SK-N-SH (cell line): ENCODE measurements around the gene CHRM5. TPM values are rescaled to one million over a fixed set of nuclear protein-coding genes. Genes with fewer than 3 reads are reported as not detected.

Source experiments
- CTCF ChIA-PET: fragments of 300-600, 350-600 bp; formaldehyde crosslinking; extraction: SDS; loops from one replicate; lab custom pipeline; 2021; lab: Yijun Ruan, JAX
- POLR2A ChIA-PET: fragments of 350-600 bp; sonication (Branson Sonifier 250); formaldehyde crosslinking; extraction: SDS; loops from one replicate; lab custom pipeline; 2020; ENCODE audit warnings: antibody characterized with exemption, inconsistent platforms; lab: Yijun Ruan, JAX
- DNase-seq: peaks from one replicate; pipeline ENCODE4 v3.0.0; 2012
- H2AFZ ChIP-seq: fragments of 200-600 bp; sonication (generic); 2 replicates; pipeline ENCODE4 v1.8.1; 2016; ENCODE audit warnings: antibody characterized with exemption, mild to moderate bottlenecking, low read depth
- H3F3A ChIP-seq: fragments of 200-600 bp; sonication (generic); replicated peaks from 2 replicates; pipeline ENCODE3; 2016; ENCODE audit warnings: antibody characterized with exemption, mild to moderate bottlenecking; ENCODE audit not compliant: insufficient read depth
- H3K27ac ChIP-seq, 2 experiments: fragments of 200-500 bp in 1 of 2; fragments of 200-600 bp in 1 of 2; sonication (Bioruptor generic) in 1 of 2; sonication (generic), shearing (Covaris generic) in 1 of 2; 2 replicates each; pipeline versions ENCODE4 v1.5.1 to v1.6.1; 2014 to 2016; ENCODE audit warnings: low read depth in 2 of 2, inconsistent platforms in 1 of 2, low read length in 1 of 2, mild to moderate bottlenecking in 1 of 2, mixed read lengths in 1 of 2
- H3K27me3 ChIP-seq: fragments of 200-600 bp; sonication (generic), shearing (Covaris generic); 2 replicates; pipeline ENCODE4 v1.6.1; 2016; ENCODE audit warnings: mixed run types; ENCODE audit not compliant: insufficient read depth
- H3K36me3 ChIP-seq, 2 experiments: fragments of 200-500 bp in 1 of 2; fragments of 200-600 bp in 1 of 2; sonication (Bioruptor generic) in 1 of 2; sonication (generic) in 1 of 2; replicated peaks in 1 of 2; 2 replicates each; pipeline versions ENCODE3 to v1.5.1; 2014 to 2016; ENCODE audit warnings: low read length in 1 of 2, mild to moderate bottlenecking in 1 of 2; ENCODE audit not compliant: insufficient read depth in 2 of 2, control insufficient read depth in 1 of 2
- H3K4me1 ChIP-seq, 2 experiments: fragments of 200-500 bp in 1 of 2; fragments of 200-600 bp in 1 of 2; sonication (Bioruptor generic) in 1 of 2; sonication (generic), shearing (Covaris generic) in 1 of 2; 2 replicates each; pipeline versions ENCODE4 v1.5.1 to v1.6.1; 2014 to 2016; ENCODE audit warnings: low read depth in 1 of 2, low read length in 1 of 2, mixed run types in 1 of 2; ENCODE audit not compliant: insufficient read depth in 2 of 2, control insufficient read depth in 1 of 2
- H3K4me2 ChIP-seq: fragments of 200-600 bp; sonication (generic), shearing (Covaris generic); 2 replicates; pipeline ENCODE4 v1.6.1; 2017; ENCODE audit warnings: mixed run types
- H3K4me3 ChIP-seq, 2 experiments: fragments of 200-500 bp in 1 of 2; fragments of 200-600 bp in 1 of 2; sonication (Bioruptor generic) in 1 of 2; sonication (generic), shearing (Covaris generic) in 1 of 2; 2 replicates each; pipeline versions ENCODE4 v1.5.1 to v1.8.1; 2014 to 2016; ENCODE audit warnings: low read depth in 2 of 2, inconsistent platforms in 1 of 2, low read length in 1 of 2, mild to moderate bottlenecking in 1 of 2, mixed read lengths in 1 of 2, moderate library complexity in 1 of 2
- H3K79me2 ChIP-seq: fragments of 200-600 bp; sonication (generic); 2 replicates; pipeline ENCODE4 v1.8.1; 2017; ENCODE audit warnings: mild to moderate bottlenecking; ENCODE audit not compliant: insufficient read depth
- H3K9ac ChIP-seq: fragments of 200-600 bp; sonication (generic); 2 replicates; pipeline ENCODE4 v1.6.1; 2017; ENCODE audit warnings: mixed run types
- H3K9me2 ChIP-seq: fragments of 200-600 bp; sonication (generic); 2 replicates; pipeline ENCODE4 v1.6.1; 2017; ENCODE audit warnings: mixed run types
- H3K9me3 ChIP-seq: fragments of 200-600 bp; sonication (generic); 2 replicates; pipeline ENCODE4 v1.6.1; 2017; ENCODE audit warnings: mixed run types, mild to moderate bottlenecking, moderate library complexity
- H4K20me1 ChIP-seq: fragments of 200-600 bp; sonication (generic); 2 replicates; pipeline ENCODE4 v1.6.1; 2017; ENCODE audit warnings: mild to moderate bottlenecking, mixed run types; ENCODE audit not compliant: insufficient read depth
- CTCF ChIP-seq: fragments of 200-600 bp; sonication (generic); IDR thresholded peaks from 2 replicates; pipeline ENCODE4 v1.6.1; 2017; ENCODE audit warnings: antibody characterized with exemption, mild to moderate bottlenecking, moderate library complexity
- ELF1 ChIP-seq: IDR thresholded peaks from 2 replicates; pipeline ENCODE4 v1.4.0; 2012
- EZH2phosphoT487 ChIP-seq: fragments of 200-600 bp; sonication (generic); IDR thresholded peaks from 2 replicates; pipeline ENCODE4 v1.6.1; 2017; ENCODE audit warnings: low read depth, mixed run types, mild to moderate bottlenecking, antibody characterized with exemption, moderate library complexity, borderline replicate concordance
- FOSL2 ChIP-seq: IDR thresholded peaks from 2 replicates; pipeline ENCODE4 v1.4.0; 2012; ENCODE audit warnings: low read depth, mild to moderate bottlenecking, moderate library complexity, borderline replicate concordance
- FOXM1 ChIP-seq: IDR thresholded peaks from 2 replicates; pipeline ENCODE4 v1.4.0; 2012; ENCODE audit warnings: low read depth, mild to moderate bottlenecking
- IRF3 ChIP-seq: fragments of 150-350 bp; IDR thresholded peaks from 2 replicates; pipeline ENCODE4 v1.6.1; 2016; ENCODE audit warnings: mild to moderate bottlenecking, low read depth, low read length
- JUND ChIP-seq: IDR thresholded peaks from 2 replicates; pipeline ENCODE4 v1.4.0; 2012
- MXI1 ChIP-seq: IDR thresholded peaks from 2 replicates; pipeline ENCODE4 v1.6.1; 2012; ENCODE audit warnings: mild to moderate bottlenecking, low read depth, low read length, improper control_type of control experiment
- NRF1 ChIP-seq: IDR thresholded peaks from 2 replicates; pipeline ENCODE4 v1.6.1; 2012; ENCODE audit warnings: low read depth, mild to moderate bottlenecking, low read length
- PBX3 ChIP-seq: IDR thresholded peaks from 2 replicates; pipeline ENCODE4; 2012
- RAD21 ChIP-seq: IDR thresholded peaks from 2 replicates; pipeline ENCODE4 v1.6.1; 2012; ENCODE audit warnings: mild to moderate bottlenecking, low read length
- RFX5 ChIP-seq: IDR thresholded peaks from 2 replicates; pipeline ENCODE4 v1.6.1; 2012; ENCODE audit warnings: mild to moderate bottlenecking, improper control_type of control experiment, low read length
- SMC3 ChIP-seq: IDR thresholded peaks from 2 replicates; pipeline ENCODE4 v1.6.1; 2012; ENCODE audit warnings: low read depth, low read length, improper control_type of control experiment
- TAF1 ChIP-seq: IDR thresholded peaks from 2 replicates; pipeline ENCODE4 v1.6.1; 2012; ENCODE audit warnings: low read depth, mild to moderate bottlenecking, low read length, moderate library complexity, borderline replicate concordance
- TCF12 ChIP-seq: IDR thresholded peaks from 2 replicates; pipeline ENCODE4 v1.4.0; 2012
- TEAD4 ChIP-seq: IDR thresholded peaks from 2 replicates; pipeline ENCODE4 v1.4.0; 2012; ENCODE audit warnings: mild to moderate bottlenecking, borderline replicate concordance; ENCODE audit not compliant: insufficient read depth
- USF2 ChIP-seq: fragments of 150-350 bp; IDR thresholded peaks from 2 replicates; pipeline ENCODE4 v1.6.1; 2017; ENCODE audit warnings: antibody characterized with exemption, low read length, low read depth, borderline replicate concordance
- ZBTB33 ChIP-seq: IDR thresholded peaks from 2 replicates; pipeline ENCODE4 v1.4.0; 2012; ENCODE audit warnings: low read depth, borderline replicate concordance
- WGBS: methylation state at CpG from one replicate; pipeline ENCODE4 v1.1.6; 2017; ENCODE audit warnings: low lambda C conversion rate; 5-methylcytosine and 5-hydroxymethylcytosine counted together
- polyA plus RNA-seq, 3 experiments: library from polyadenylated mRNA; depleted of rRNA; stranded (reverse); fragments of >200 nt; gene quantifications; 2 replicates each; pipeline ENCODE4 v1.2.3, GENCODE V29; 2012
- TF ChIP-seq, protein P1 (sequence below): IDR thresholded peaks from 2 replicates; pipeline ENCODE4 v1.4.0; 2012; ENCODE audit warnings: low read depth

CHRM5 gene
- polyA plus RNA-seq, 1 of the 3 experiments (the other 2 are of a cell fraction), result 0.03 TPM

DNA sequence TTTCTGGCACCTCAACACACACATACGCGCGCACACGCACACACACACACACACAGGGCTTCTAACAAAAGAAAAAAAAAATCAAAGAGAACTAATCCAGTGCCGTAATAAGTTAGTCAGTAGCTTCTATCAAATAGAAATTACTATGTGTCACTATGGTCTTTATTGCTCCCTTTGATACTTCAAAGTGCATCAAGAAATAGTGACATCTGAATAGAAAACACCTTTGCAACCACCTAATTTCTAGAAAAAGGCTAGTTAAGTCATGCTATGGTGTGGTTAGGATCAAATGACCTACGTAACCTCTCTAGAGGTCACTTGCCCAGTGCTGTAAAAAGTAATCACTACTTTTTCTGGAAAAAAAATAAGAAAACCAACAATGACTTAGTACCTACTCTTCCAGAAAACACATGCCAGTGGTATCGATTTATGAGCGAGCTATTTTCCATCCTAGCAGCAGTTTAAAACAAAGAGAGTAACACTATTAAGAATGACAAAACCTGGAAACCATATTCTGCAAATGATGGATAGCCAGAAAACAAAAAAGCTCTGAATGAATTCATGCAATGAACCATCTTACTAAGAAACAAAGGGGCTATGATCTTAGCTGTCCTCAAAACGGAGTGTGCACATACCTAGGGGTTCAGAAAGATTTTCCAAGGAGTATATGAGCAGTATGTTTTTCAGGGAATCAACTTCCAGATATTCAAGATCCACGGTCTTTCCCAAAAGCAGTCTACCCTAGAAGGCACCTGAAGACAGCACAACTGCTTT is 63.9 kb downstream of the CHRM5 start:
- Histone ChIP-seq H3K9me2 (no peaks in the 10 kb centered on the region), H3K9me3 (no peaks in the 10 kb centered on the region), H3K4me2 (no peak overlapping the region), H3K4me3 (no peak overlapping the region), H3K36me3 (no peaks in the 10 kb centered on the region), H3K4me1 (no peaks in the 10 kb centered on the region), H2AFZ (no peak overlapping the region), H3K79me2 (peaks cover 39% of the 10 kb centered on the region), H3K27me3 (no peaks in the 10 kb centered on the region), H3K27ac (no peak overlapping the region), H4K20me1 (no peaks in the 10 kb centered on the region), H3F3A (peaks cover 3% of the 10 kb centered on the region), H3K9ac (no peak overlapping the region)
- CTCF ChIA-PET, result interaction anchor here (1.4 kb wide), 1 partner anchor 9 kb away, joined by 3 read pairs; no protein-coding TSS in a partner anchor
- no peak for TF ChIP-seq JUND
- TF ChIP-seq ELF1, result no peak
- no peak for TF ChIP-seq USF2
- no peak for TF ChIP-seq PBX3
- no peak for TF ChIP-seq TEAD4
- no peak for TF ChIP-seq CTCF
- no peak for TF ChIP-seq TCF12
- no peak for TF ChIP-seq ZBTB33
- TF ChIP-seq FOXM1, result no peak
- TF ChIP-seq FOSL2, result no peak
- TF ChIP-seq, protein P1, sequence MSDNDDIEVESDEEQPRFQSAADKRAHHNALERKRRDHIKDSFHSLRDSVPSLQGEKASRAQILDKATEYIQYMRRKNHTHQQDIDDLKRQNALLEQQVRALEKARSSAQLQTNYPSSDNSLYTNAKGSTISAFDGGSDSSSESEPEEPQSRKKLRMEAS, result no peak
- TF ChIP-seq TAF1, result no peak
- TF ChIP-seq RAD21, result no peak
- no peak for TF ChIP-seq IRF3
- TF ChIP-seq RFX5, result no peak
- TF ChIP-seq MXI1, result no peak
- TF ChIP-seq SMC3, result no peak
- no peak for TF ChIP-seq EZH2phosphoT487
- no peak for TF ChIP-seq NRF1
- POLR2A ChIA-PET, result no interaction called here
- DNase-seq, result no peak
- 84% methylated on average over 10 of the region's 10 CpGs for WGBS
